ENCODE data around the gene AHDC1. TPM values are rescaled to one million over a fixed set of nuclear protein-coding genes. Genes with fewer than 3 reads are reported as not detected.

The AHDC1 gene
- total RNA-seq, 1 experiment from 2014 or later, result 33.7 TPM

DNA sequence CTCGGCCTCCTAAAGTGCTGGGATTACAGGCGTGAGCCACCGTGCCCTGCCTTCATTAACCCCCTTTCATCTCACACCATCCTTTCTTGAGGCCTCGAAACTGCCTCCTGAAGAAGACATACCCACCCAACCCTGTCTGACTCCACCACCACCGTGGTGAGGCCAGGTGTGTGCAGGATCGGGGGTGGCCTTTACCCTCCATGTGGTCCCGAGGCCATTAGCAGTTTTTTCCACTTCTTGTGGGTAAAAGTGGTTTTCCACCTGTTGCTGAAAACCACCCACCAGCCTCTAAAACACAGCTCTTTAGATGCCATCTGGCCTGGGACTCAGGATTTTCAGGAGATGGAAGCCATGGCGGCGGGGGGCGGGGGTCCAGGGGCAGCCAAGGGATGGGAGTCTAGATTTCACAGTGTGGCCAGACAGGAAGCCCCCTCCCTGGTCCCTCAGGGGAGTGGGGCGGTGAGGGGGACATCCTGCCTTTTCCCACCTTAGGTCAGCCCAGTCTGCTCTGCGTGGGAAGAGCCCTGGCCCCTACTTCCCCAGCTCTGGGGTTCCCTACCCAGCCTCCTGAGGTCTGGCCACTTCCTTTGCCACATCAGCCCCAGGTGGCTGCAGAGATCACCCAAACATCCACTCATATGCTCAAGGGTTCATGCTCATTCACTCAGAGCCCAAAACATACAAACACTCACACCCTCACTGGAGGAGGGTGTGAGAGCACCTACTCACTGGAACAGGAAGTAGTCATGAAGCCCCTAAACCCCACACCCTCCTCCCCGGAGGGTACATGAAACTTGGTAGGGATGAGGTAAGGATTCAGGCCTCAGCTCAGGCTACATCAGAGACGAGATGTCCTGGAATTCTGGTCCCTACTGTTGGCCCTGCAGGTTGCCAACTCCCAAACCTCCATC is 28.7 kb upstream of the AHDC1 start:
- no peaks in the 10 kb centered on the region for H3K9me3 ChIP-seq (ENCODE audit: control insufficient read depth in 1 of 2, insufficient read depth in 1 of 2, low read depth in 1 of 2, low read length in 2 of 2)
- CTCF ChIA-PET, result no interaction called here

More for the DNA sequence above, 28.7 kb upstream of the AHDC1 start:
- intact Hi-C loops (cut with micrococcal nuclease), result no loop called here
- no peaks in the 10 kb centered on the region for H3K36me3 ChIP-seq (ENCODE audit: control insufficient read depth in 1 of 2, insufficient read depth in 2 of 2, low read length in 2 of 2)
- H2AFZ ChIP-seq (ENCODE audit: low read depth, low read length, poor library complexity, severe bottlenecking), result no peak overlapping the region
- POLR2A ChIA-PET, result no interaction called here
- H3K4me3 ChIP-seq (replicated peaks in 1 of 2; ENCODE audit: low read depth in 1 of 2, low read length in 2 of 2), result no peak overlapping the region
- no peak overlapping the region for H3K9ac ChIP-seq (ENCODE audit: low read length)
- peaks cover 0 to 6% of the 10 kb centered on the region in 2 experiments; a peak in 2 of 4 replicates for H3K4me1 ChIP-seq (ENCODE audit: control insufficient read depth in 1 of 2, insufficient read depth in 2 of 2, low read length in 2 of 2)
- no peaks in the 10 kb centered on the region for H3K27me3 ChIP-seq (ENCODE audit: insufficient read depth, low read length)
- DNase-seq (ENCODE audit: low read depth, low spot score) (no peak), ATAC-seq (no peak)
- no peaks in the 10 kb centered on the region for H4K20me1 ChIP-seq (ENCODE audit: insufficient read depth)
- no TSS peak for BruUV-seq (replicated peaks)
- H3K27ac ChIP-seq (ENCODE audit: low read depth, low read length), result no peak overlapping the region
- no peak overlapping the region for H3K4me2 ChIP-seq (ENCODE audit: low read length)
- no peaks in the 10 kb centered on the region for H3K9me2 ChIP-seq (ENCODE audit: insufficient read depth)
- TF ChIP-seq FOSL1 (IDR thresholded peaks at IDR 0.05; ENCODE audit: low read depth), result no peak
- TF ChIP-seq CBX3 (IDR thresholded peaks at IDR 0.05; ENCODE audit: low read depth), result no peak
- no peak for TF ChIP-seq TCF7L2 (IDR thresholded peaks at IDR 0.05; ENCODE audit: borderline replicate concordance, extremely low read depth, insufficient read depth, insufficient read length)
- TF ChIP-seq JUND (IDR thresholded peaks at IDR 0.05), result no peak
- no peak for TF ChIP-seq ZFX (IDR thresholded peaks at IDR 0.05)
- TF ChIP-seq, protein P1, sequence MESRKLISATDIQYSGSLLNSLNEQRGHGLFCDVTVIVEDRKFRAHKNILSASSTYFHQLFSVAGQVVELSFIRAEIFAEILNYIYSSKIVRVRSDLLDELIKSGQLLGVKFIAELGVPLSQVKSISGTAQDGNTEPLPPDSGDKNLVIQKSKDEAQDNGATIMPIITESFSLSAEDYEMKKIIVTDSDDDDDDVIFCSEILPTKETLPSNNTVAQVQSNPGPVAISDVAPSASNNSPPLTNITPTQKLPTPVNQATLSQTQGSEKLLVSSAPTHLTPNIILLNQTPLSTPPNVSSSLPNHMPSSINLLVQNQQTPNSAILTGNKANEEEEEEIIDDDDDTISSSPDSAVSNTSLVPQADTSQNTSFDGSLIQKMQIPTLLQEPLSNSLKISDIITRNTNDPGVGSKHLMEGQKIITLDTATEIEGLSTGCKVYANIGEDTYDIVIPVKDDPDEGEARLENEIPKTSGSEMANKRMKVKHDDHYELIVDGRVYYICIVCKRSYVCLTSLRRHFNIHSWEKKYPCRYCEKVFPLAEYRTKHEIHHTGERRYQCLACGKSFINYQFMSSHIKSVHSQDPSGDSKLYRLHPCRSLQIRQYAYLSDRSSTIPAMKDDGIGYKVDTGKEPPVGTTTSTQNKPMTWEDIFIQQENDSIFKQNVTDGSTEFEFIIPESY (IDR thresholded peaks at IDR 0.05; ENCODE audit: extremely low read depth, insufficient replicate concordance, low read length), result no peak
- RAD21 ChIA-PET (ENCODE audit: low non-redundant PET in 1 of 2, low total read pairs in 2 of 2, uncharacterized antibody in 2 of 2, unreplicated experiment in 2 of 2), result no interaction called here
- no peaks in the 10 kb centered on the region for H3K79me2 ChIP-seq (ENCODE audit: insufficient read depth, low read length)

All from HCT116 (cell line).